ENCODE results near the gene IGF2BP3.

GRCh38 chr7:23261843-23262452 is 208.3 kb downstream of the IGF2BP3 start:
- TF ChIP-seq CTCF (IDR thresholded peaks at IDR 0.05): peak; percentile 41 to 73 (median 63)
- no peak for TF ChIP-seq POLR2A (IDR thresholded peaks at IDR 0.05)
